Cortex of kidney (tissue), 1 donor: ENCODE results near the gene FAM8A1.

Experiments
- DNase-seq: peaks from one replicate; lab custom pipeline; 2025; lab: John Stamatoyannopoulos, UW

Gene FAM8A1

GRCh38 chr6:17602888-17603287, 2.8 kb downstream of the FAM8A1 start:
- DNase-seq = no peak

GRCh38 chr6:17606606-17607005, 6.5 kb downstream of the FAM8A1 start:
- no peak for DNase-seq

GRCh38 chr6:17610835-17611234, 10.7 kb downstream of the FAM8A1 start:
- no peak for DNase-seq

- no peak for DNase-seq
Observed at GRCh38 chr6:17612048-17612447, 11.9 kb downstream of the FAM8A1 start.

- no peak for DNase-seq
Observed at GRCh38 chr6:17615794-17616193, 15.7 kb downstream of the FAM8A1 start.

GRCh38 chr6:17621003-17621402, 20.9 kb downstream of the FAM8A1 start:
- no peak for DNase-seq

GRCh38 chr6:17622144-17622543, 22.0 kb downstream of the FAM8A1 start:
- DNase-seq = no peak

- DNase-seq = no peak
Observed at GRCh38 chr6:17624396-17624795, 24.3 kb downstream of the FAM8A1 start.

- DNase-seq = no peak
Observed at GRCh38 chr6:17628873-17629272, 28.8 kb downstream of the FAM8A1 start.

- no peak for DNase-seq
Observed at GRCh38 chr6:17629824-17630510, 29.9 kb downstream of the FAM8A1 start.

- no peak for DNase-seq
Observed at GRCh38 chr6:17630511-17631073, 30.5 kb downstream of the FAM8A1 start.

GRCh38 chr6:17632934-17633333, 32.8 kb downstream of the FAM8A1 start:
- no peak for DNase-seq

- DNase-seq = no peak
Observed at GRCh38 chr6:17633465-17634188, 33.5 kb downstream of the FAM8A1 start.

- no peak for DNase-seq
Observed at GRCh38 chr6:17635568-17635967, 35.5 kb downstream of the FAM8A1 start.

- DNase-seq = no peak
Observed at GRCh38 chr6:17638212-17638715, 38.2 kb downstream of the FAM8A1 start.

- DNase-seq = no peak
Observed at GRCh38 chr6:17640477-17640917, 40.4 kb downstream of the FAM8A1 start.

- no peak for DNase-seq
Observed at GRCh38 chr6:17648745-17649144, 48.6 kb downstream of the FAM8A1 start.

GRCh38 chr6:17650656-17651309, 50.7 kb downstream of the FAM8A1 start:
- DNase-seq = no peak

GRCh38 chr6:17653198-17653882, 53.2 kb downstream of the FAM8A1 start:
- DNase-seq = no peak

GRCh38 chr6:17656092-17656491, 56.0 kb downstream of the FAM8A1 start:
- DNase-seq = no peak

- no peak for DNase-seq
Observed at GRCh38 chr6:17656644-17657043, 56.5 kb downstream of the FAM8A1 start.
